ENCODE data around the gene EDRF1. TPM values are rescaled to one million over a fixed set of nuclear protein-coding genes. Genes with fewer than 3 reads are reported as not detected.

EDRF1 gene
- total and polyA plus RNA-seq, 2 experiments from 2014 or later: 25.0 to 48.8 TPM

GRCh38 chr10:125756196-125756595, 36.7 kb downstream of the EDRF1 start:
- Mint-ChIP-seq H3K9me3 (no peaks in the 10 kb centered on the region), H3K4me3 (no peak overlapping the region), H3K27me3 (ENCODE audit: insufficient read depth, low read depth, poor library complexity) (peaks cover 2% of the 10 kb centered on the region), H3K27ac (no peak overlapping the region), H3K4me1 (peaks cover under 1% of the 10 kb centered on the region), H3K36me3 (ENCODE audit: low read depth) (peaks cover 65% of the 10 kb centered on the region)
- Histone ChIP-seq H3K36me3 (ENCODE audit: insufficient read depth) (peaks cover 68% of the 10 kb centered on the region), H3K27me3 (ENCODE audit: insufficient read depth) (no peaks in the 10 kb centered on the region), H3K79me2 (replicated peaks; ENCODE audit: insufficient read depth) (peaks cover 9% of the 10 kb centered on the region; the same call in 1 of the 2 replicates), H3K4me2 (no peak overlapping the region), H3K27ac (ENCODE audit: low read depth) (no peak overlapping the region), H3K4me1 (ENCODE audit: insufficient read depth) (no peaks in the 10 kb centered on the region), H3K4me3 (no peak overlapping the region), H3K9me2 (ENCODE audit: insufficient read depth) (no peaks in the 10 kb centered on the region), H3F3A (replicated peaks; ENCODE audit: low read depth) (no peaks in the 10 kb centered on the region), H2AFZ (no peak overlapping the region), H4K20me1 (replicated peaks; ENCODE audit: insufficient read depth) (0 out of 2 replicates have a peak, but pooled peaks cover 18% of the 10 kb centered on the region)
- DNase-seq (ENCODE audit: low spot score) (no peak), ATAC-seq (no peak)
- no peak for TF ChIP-seq POLR2AphosphoS5 (IDR thresholded peaks at IDR 0.05; ENCODE audit: low read depth)
- TF ChIP-seq EZH2phosphoT487 (IDR thresholded peaks at IDR 0.05; ENCODE audit: unreplicated experiment): no peak
- TF ChIP-seq ZNF462 (CRISPR knock-in tag; IDR thresholded peaks at IDR 0.05): no peak
- TF ChIP-seq REST (IDR thresholded peaks at IDR 0.05; ENCODE audit: unreplicated experiment): no peak

Data from GM23338 (cell line).